Measurements from ENCODE around the gene BRD4.

Gene BRD4

GRCh38 chr19:15248648-15249527 lies 83.5 kb downstream of the BRD4 start:
- TF ChIP-seq, protein P1, sequence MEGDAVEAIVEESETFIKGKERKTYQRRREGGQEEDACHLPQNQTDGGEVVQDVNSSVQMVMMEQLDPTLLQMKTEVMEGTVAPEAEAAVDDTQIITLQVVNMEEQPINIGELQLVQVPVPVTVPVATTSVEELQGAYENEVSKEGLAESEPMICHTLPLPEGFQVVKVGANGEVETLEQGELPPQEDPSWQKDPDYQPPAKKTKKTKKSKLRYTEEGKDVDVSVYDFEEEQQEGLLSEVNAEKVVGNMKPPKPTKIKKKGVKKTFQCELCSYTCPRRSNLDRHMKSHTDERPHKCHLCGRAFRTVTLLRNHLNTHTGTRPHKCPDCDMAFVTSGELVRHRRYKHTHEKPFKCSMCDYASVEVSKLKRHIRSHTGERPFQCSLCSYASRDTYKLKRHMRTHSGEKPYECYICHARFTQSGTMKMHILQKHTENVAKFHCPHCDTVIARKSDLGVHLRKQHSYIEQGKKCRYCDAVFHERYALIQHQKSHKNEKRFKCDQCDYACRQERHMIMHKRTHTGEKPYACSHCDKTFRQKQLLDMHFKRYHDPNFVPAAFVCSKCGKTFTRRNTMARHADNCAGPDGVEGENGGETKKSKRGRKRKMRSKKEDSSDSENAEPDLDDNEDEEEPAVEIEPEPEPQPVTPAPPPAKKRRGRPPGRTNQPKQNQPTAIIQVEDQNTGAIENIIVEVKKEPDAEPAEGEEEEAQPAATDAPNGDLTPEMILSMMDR (IDR thresholded peaks at IDR 0.05; ENCODE audit: extremely low read depth, missing control alignments): no peak
- DNase-seq (ENCODE audit: low spot score): no peak

DNA sequence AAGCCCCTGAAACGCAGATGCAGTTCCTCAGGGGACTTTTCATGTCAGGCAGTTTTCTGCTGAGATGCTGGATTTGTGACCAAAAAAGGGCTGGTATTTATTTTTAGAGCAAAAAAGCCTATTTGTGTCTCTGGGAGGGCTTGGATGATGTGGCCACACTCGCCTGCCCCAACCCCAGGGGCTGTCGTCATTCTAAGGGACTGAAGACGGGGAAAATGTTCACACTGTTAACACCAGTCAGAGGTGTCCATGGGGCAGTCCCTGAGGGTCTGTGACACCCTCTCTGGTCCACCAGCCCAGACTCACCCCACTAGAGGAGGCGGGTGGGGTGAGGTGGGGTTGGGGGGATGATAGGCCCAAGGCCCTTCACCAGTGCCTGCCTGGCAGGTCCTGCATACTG lies 84.2 kb downstream of the BRD4 start:
- no peak for DNase-seq (ENCODE audit: low spot score)
- TF ChIP-seq, protein P1 (IDR thresholded peaks at IDR 0.05; ENCODE audit: extremely low read depth, missing control alignments): no peak

GRCh38 chr19:15247107-15248014 lies 85.0 kb downstream of the BRD4 start:
- TF ChIP-seq, protein P1 (IDR thresholded peaks at IDR 0.05; ENCODE audit: extremely low read depth, missing control alignments): no peak
- DNase-seq (ENCODE audit: low spot score): no peak

GRCh38 chr19:15246198-15246481 lies 86.2 kb downstream of the BRD4 start:
- no peak for DNase-seq (ENCODE audit: low spot score)
- TF ChIP-seq, protein P1 (IDR thresholded peaks at IDR 0.05; ENCODE audit: extremely low read depth, missing control alignments): no peak

DNA sequence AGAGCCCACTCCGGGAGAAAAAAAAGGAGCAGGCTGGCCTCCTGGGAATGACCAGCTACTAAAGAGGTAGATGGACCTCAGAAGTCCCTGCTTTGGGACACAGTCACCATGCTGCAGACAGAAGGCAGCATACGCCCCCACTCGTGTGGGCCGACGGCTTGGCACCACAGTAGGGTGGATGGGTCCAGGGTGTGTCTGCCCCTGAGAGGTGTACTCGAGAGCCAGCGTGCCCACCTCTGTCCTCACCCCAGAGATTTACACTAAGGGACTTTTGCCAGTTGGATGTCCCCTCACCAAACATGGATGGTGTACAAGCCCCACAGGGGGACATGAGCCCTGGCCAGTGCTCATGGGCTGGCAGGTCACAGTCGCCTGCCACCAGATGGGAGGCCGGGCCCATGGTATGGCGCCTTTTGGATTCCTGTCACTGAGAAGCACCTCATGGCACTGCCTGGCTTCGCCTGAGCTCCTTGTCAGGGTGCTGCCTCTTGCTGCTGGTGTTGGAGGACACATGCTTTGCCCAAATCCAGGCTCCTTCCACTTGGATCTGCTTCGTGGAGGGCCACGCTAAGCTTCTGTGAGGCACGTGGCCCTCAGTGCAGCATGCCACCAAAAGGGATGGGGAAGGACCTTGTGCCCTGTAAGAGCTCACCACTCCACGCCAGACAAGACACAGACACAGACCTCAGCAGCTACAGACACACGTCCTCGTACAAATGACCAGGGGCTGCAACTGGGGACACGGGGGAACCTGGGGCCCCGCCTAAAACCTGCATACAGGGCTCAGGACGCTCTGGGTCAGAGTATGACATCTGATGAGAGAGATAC lies 86.8 kb downstream of the BRD4 start:
- no peak for DNase-seq (ENCODE audit: low spot score)

GRCh38 chr19:15244808-15245207 lies 87.5 kb downstream of the BRD4 start:
- no peak for DNase-seq (ENCODE audit: low spot score)
- TF ChIP-seq, protein P1 (IDR thresholded peaks at IDR 0.05; ENCODE audit: extremely low read depth, missing control alignments): no peak

More for the DNA sequence above, 86.8 kb downstream of the BRD4 start:
- TF ChIP-seq, protein P1 (IDR thresholded peaks at IDR 0.05; ENCODE audit: extremely low read depth, missing control alignments): no peak

Data from GM20000 (cell line).